Heart left ventricle (tissue), 16 donors: ENCODE data around the gene ZNF853. TPM values are rescaled to one million over a fixed set of nuclear protein-coding genes. Genes with fewer than 3 reads are reported as not detected.

Source experiments
- ATAC-seq, 4 donors: fragments of 200-7000 bp; cut with Tn5 transposase; one replicate each; pipeline ENCODE4 v1.9.1; 2020 to 2022; ENCODE audit warnings: moderate library complexity in 4 of 4, mild to moderate bottlenecking in 3 of 4, moderate number of reproducible peaks in 1 of 4
- DNase-seq, 5 donors: peaks; one replicate each; pipeline ENCODE4 v3.0.0-alpha.2; 2020
- H3K27ac ChIP-seq, 12 donors: fragments of 200-600 bp; sonication (generic) in 4 of 12; one replicate each; pipeline versions ENCODE4 v1.5.0 to v1.8.0; 2016 to 2022; ENCODE audit warnings: mild to moderate bottlenecking in 2 of 12
- H3K27me3 ChIP-seq, 9 donors: fragments of 200-600 bp; sonication (generic) in 2 of 9; one replicate each; pipeline versions ENCODE4 v1.5.1 to v1.8.0; 2016 to 2022; ENCODE audit warnings: mild to moderate bottlenecking in 3 of 9
- H3K36me3 ChIP-seq, 9 donors: fragments of 200-600 bp; sonication (generic) in 2 of 9; one replicate each; pipeline versions ENCODE4 v1.5.0 to v1.8.0; 2018 to 2022; ENCODE audit warnings: mild to moderate bottlenecking in 2 of 9
- H3K4me1 ChIP-seq, 12 donors: fragments of 200-600 bp; sonication (generic) in 4 of 12; one replicate each; pipeline versions ENCODE4 v1.5.0 to v1.8.0; 2016 to 2022; ENCODE audit warnings: mild to moderate bottlenecking in 3 of 12
- H3K4me3 ChIP-seq, 12 donors: fragments of 200-600 bp; sonication (generic) in 4 of 12; one replicate each; pipeline versions ENCODE4 v1.5.0 to v1.8.0; 2017 to 2022; ENCODE audit warnings: mild to moderate bottlenecking in 9 of 12, moderate library complexity in 4 of 12
- H3K9me3 ChIP-seq, 12 donors: fragments of 200-600 bp; sonication (generic) in 4 of 12; one replicate each; pipeline versions ENCODE4 v1.5.0 to v1.8.0; 2016 to 2022; ENCODE audit warnings: mild to moderate bottlenecking in 1 of 12
- POLR2A ChIP-seq, 2 donors: fragments of 450-650 bp; IDR thresholded peaks; one replicate each; pipeline ENCODE4 v1.6.1; 2017; ENCODE audit warnings: antibody characterized with exemption in 2 of 2, mild to moderate bottlenecking in 2 of 2, moderate library complexity in 2 of 2
- WGBS, 4 donors: extraction: QIAGEN DNeasy Blood & Tissue Kit in 2 of 4; methylation state at CpG; one replicate each; pipeline versions ENCODE4 v1.1.5 to v1.1.7; 2013 to 2018; 5-methylcytosine and 5-hydroxymethylcytosine counted together
- intact Hi-C, 10 donors: fragments of 100-400 bp; cut with DNase I; formaldehyde crosslinking; loops; one replicate each; pipeline versions ENCODE4 v1.11.1 to v1.14.2; 2022
- long read RNA-seq, 3 donors: library from polyadenylated mRNA; unstranded; transcript quantifications; one replicate each; pipeline ENCODE4 v2.0.0, GENCODE V29; 2020 to 2021
- polyA plus RNA-seq, 2 donors: library from polyadenylated mRNA; stranded (reverse); fragments of 200-250 nt; gene quantifications; one replicate each; pipeline ENCODE4 v1.2.3, GENCODE V29; 2013
- total RNA-seq, 9 donors: library from RNA; depleted of rRNA in 2 of 9; stranded (reverse); fragments of >200 nt in 2 of 9; fragmentation: NEBNext Ultra II Directional in 3 of 9; extraction: Animal tissue kit (Norgen Biotek cat#: 25700) in 3 of 9; gene quantifications; one replicate each; pipeline versions ENCODE4 v1.1.0 to v1.2.4, GENCODE V29; 2016 to 2023
- TF ChIP-seq, protein P1 (sequence below), 12 donors: fragments of 200-600 bp; sonication (generic) in 4 of 12; IDR thresholded peaks; one replicate each; pipeline versions ENCODE4 v1.5.0 to v1.8.0; 2018 to 2022; ENCODE audit warnings: antibody characterized with exemption in 12 of 12, mild to moderate bottlenecking in 5 of 12
- donor health status: ischemic (EF 13 %, LVEDD 7.1; RV severe dilation, severe dysfunction).
- donor health status: healthy with polysubstance abuse.
- donor health status: DM: no; HTN: yes; CAD: no.
- donor health status: DM: no; HTN: no; CAD: no.
- donor health status: ischemic (EF 25% LVEDD 6.9; RV normal size, moderate dysfunction).
- donor health status: ischemic (EF 25% LVEDD 5.7; RV mildly dilated, moderate dysfunction).
- donor health status: healthy.
- donor health status: DM: yes; HTN: yes; CAD: no.
- donor health status: ischemic (EF 35%, LVEDD 5.7; RV mildly dilated, moderate dysfunction).
- donor health status: nonischemic (EF 11% LVEDD 7.7; RV severe dilation, severe dysfunction).
- donor health status: DM: yes; HTN: yes; CAD: no.
- donor health status: PGD.
- donor health status: ischemic (EF 29% LVEDD 5.4; RV normal size, mild dysfunction).
- donor health status: nonischemic (EF 23%, LVEDD 6.1; RV moderate dilation, normal function).

Gene ZNF853
- total RNA-seq: 10 to 100 TPM in 8 of 9 donors, 1 to 10 TPM in 1; 6.6 to 27.8 (median 11.8) TPM
- 1 to 10 TPM; 3.1 to 5.7 TPM for polyA plus RNA-seq
- long read RNA-seq, donor 1, transcript ZNF853-201 (3 exons, 3,857 nt): major isoform, 40 of 98 reads
- long read RNA-seq, donor 1, partial matches to known transcripts: 8 of 98 reads
- long read RNA-seq, donor 1, other reads (novel, unspliced or antisense): 50 of 98 reads
- long read RNA-seq, donor 2, partial matches to known transcripts: 0 of 5 reads
- long read RNA-seq, donor 2, other reads (novel, unspliced or antisense): 5 of 5 reads
- long read RNA-seq, donor 3, transcript ZNF853-201 (3 exons, 3,857 nt): major isoform, 15 of 59 reads
- long read RNA-seq, donor 3, partial matches to known transcripts: 12 of 59 reads
- long read RNA-seq, donor 3, other reads (novel, unspliced or antisense): 32 of 59 reads

GRCh38 chr7:6614953-6615722, at the start of gene ZNF853:
ZNF853 (plus strand) TSS chr7:6615610; CDS start chr7:6616175, 565 bp downstream.
- ATAC-seq: peak in 3 of 4 donors; percentile 47 to 49 (median 48)
- no peak for TF ChIP-seq POLR2A (IDR thresholded peaks at IDR 0.05)
- TF ChIP-seq, protein P1, sequence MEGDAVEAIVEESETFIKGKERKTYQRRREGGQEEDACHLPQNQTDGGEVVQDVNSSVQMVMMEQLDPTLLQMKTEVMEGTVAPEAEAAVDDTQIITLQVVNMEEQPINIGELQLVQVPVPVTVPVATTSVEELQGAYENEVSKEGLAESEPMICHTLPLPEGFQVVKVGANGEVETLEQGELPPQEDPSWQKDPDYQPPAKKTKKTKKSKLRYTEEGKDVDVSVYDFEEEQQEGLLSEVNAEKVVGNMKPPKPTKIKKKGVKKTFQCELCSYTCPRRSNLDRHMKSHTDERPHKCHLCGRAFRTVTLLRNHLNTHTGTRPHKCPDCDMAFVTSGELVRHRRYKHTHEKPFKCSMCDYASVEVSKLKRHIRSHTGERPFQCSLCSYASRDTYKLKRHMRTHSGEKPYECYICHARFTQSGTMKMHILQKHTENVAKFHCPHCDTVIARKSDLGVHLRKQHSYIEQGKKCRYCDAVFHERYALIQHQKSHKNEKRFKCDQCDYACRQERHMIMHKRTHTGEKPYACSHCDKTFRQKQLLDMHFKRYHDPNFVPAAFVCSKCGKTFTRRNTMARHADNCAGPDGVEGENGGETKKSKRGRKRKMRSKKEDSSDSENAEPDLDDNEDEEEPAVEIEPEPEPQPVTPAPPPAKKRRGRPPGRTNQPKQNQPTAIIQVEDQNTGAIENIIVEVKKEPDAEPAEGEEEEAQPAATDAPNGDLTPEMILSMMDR (IDR thresholded peaks at IDR 0.05): peak in 1 of 12 donors; percentile 11
- Histone ChIP-seq H3K27ac (peak within 1 kb of the TSS in 8 of 12 donors; percentile 30 to 68 (median 49)), H3K4me1 (peaks cover 0 to 19% (median 7%) of the 10 kb centered on the region in 12 donors), H3K27me3 (peaks cover 0 to 14% (median 0%) of the 10 kb centered on the region in 9 donors), H3K36me3 (peaks cover 0 to 15% (median 0%) of the 10 kb centered on the region in 9 donors), H3K4me3 (peak within 1 kb of the TSS; percentile 38 to 89 (median 70)), H3K9me3 (no peaks in the 10 kb centered on the region)
- intact Hi-C loops: no loop called here
- 4 to 23% (median 7%) methylated on average over 11 to 91 of the region's 91 CpGs for WGBS, 4 donors
- peak in 1 of 5 donors; percentile 38 for DNase-seq

GRCh38 chr7:6565655-6566054, 49.8 kb upstream of the ZNF853 start:
- H3K27me3 ChIP-seq: no peaks in the 10 kb centered on the region
- no peaks in the 10 kb centered on the region for H3K36me3 ChIP-seq
- H3K9me3 ChIP-seq: no peaks in the 10 kb centered on the region
- WGBS, 4 donors: 90 to 93% (median 92%) methylated on average over 4 of the region's 4 CpGs
- peak in 1 of 5 donors; percentile 16 for DNase-seq
- ATAC-seq: no peak
- H3K27ac ChIP-seq: no peak overlapping the region
- intact Hi-C loops: no loop called here
- H3K4me3 ChIP-seq: no peak overlapping the region
- no peak for TF ChIP-seq POLR2A (IDR thresholded peaks at IDR 0.05)
- TF ChIP-seq, protein P1 (IDR thresholded peaks at IDR 0.05): no peak
- H3K4me1 ChIP-seq: no peaks in the 10 kb centered on the region

- no peaks in the 10 kb centered on the region for H3K9me3 ChIP-seq
- H3K4me3 ChIP-seq: no peak overlapping the region
- no peak for TF ChIP-seq POLR2A (IDR thresholded peaks at IDR 0.05)
- TF ChIP-seq, protein P1 (IDR thresholded peaks at IDR 0.05): no peak
- no peaks in the 10 kb centered on the region for H3K27me3 ChIP-seq
- intact Hi-C loops: no loop called here
- H3K27ac ChIP-seq: no peak overlapping the region
- H3K36me3 ChIP-seq: no peaks in the 10 kb centered on the region
- 82 to 90% (median 86%) methylated on average over 3 of the region's 3 CpGs for WGBS, 4 donors
- ATAC-seq (no peak), DNase-seq (no peak)
- no peaks in the 10 kb centered on the region for H3K4me1 ChIP-seq
Measured at GRCh38 chr7:6567886-6568285, 47.5 kb upstream of the ZNF853 start.
